A673 (cell line): ENCODE results near the gene GSDME. TPM values are rescaled to one million over a fixed set of nuclear protein-coding genes. Genes with fewer than 3 reads are reported as not detected.

Experiments used
- BruUV-seq: library from RNA; stranded (reverse); fragments of 400-500 nt; replicated peaks from 2 replicates; lab custom pipeline; 2021; lab: Mats Ljungman, UMichigan
- CTCF ChIA-PET: fragments of 300-600 bp; sonication (Branson Sonifier 250); formaldehyde crosslinking; loops from one replicate; lab custom pipeline; 2022; ENCODE audit warnings: antibody characterized with exemption; lab: Charles Lee
- POLR2A ChIA-PET: fragments of 300-600 bp; sonication (Branson Sonifier 250); formaldehyde crosslinking; loops from one replicate; lab custom pipeline; 2022; ENCODE audit warnings: antibody characterized with exemption; ENCODE audit not compliant: low non-redundant PET; lab: Charles Lee
- DNase-seq: peaks from one replicate; pipeline ENCODE4 v3.0.0-alpha.2; 2015; ENCODE audit warnings: low spot score
- H3K27ac ChIP-seq: fragments of 200-600 bp; sonication (generic); 2 replicates; pipeline ENCODE4 v1.5.1; 2016; ENCODE audit warnings: mixed run types, low read depth, mild to moderate bottlenecking, mixed read lengths, antibody characterized with exemption, low read length; ENCODE audit not compliant: poor library complexity, severe bottlenecking
- H3K27me3 ChIP-seq: fragments of 200-600 bp; sonication (generic); replicated peaks from 2 replicates; pipeline ENCODE4 v1.6.1; 2017; ENCODE audit warnings: mixed run types, low read depth, mild to moderate bottlenecking, mixed read lengths, antibody characterized with exemption, low read length; ENCODE audit not compliant: insufficient read depth, poor library complexity
- H3K36me3 ChIP-seq: fragments of 200-600 bp; sonication (generic); 2 replicates; pipeline ENCODE4 v1.6.1; 2016; ENCODE audit warnings: mixed run types, mild to moderate bottlenecking, mixed read lengths, antibody characterized with exemption, low read length; ENCODE audit not compliant: insufficient read depth, poor library complexity, severe bottlenecking
- H3K4me1 ChIP-seq: fragments of 200-600 bp; sonication (generic); 2 replicates; pipeline ENCODE4 v1.6.1; 2017; ENCODE audit warnings: mixed run types, mild to moderate bottlenecking, mixed read lengths, antibody characterized with exemption, low read length; ENCODE audit not compliant: insufficient read depth, poor library complexity, severe bottlenecking
- H3K4me3 ChIP-seq: fragments of 200-600 bp; sonication (generic); 2 replicates; pipeline ENCODE4 v1.5.1; 2016; ENCODE audit warnings: low read depth, mixed run types, mild to moderate bottlenecking, mixed read lengths, low read length; ENCODE audit not compliant: poor library complexity, severe bottlenecking
- H3K9me3 ChIP-seq: fragments of 200-600 bp; sonication (generic); 2 replicates; pipeline ENCODE4 v1.6.1; 2016; ENCODE audit warnings: mixed run types, low read depth, mild to moderate bottlenecking, mixed read lengths, antibody characterized with exemption, low read length; ENCODE audit not compliant: poor library complexity, severe bottlenecking
- EZH2 ChIP-seq: fragments of 200-600 bp; sonication (generic); IDR thresholded peaks from 2 replicates; pipeline ENCODE4 v1.6.1; 2017; ENCODE audit warnings: borderline replicate concordance, low read depth, mild to moderate bottlenecking, mixed read lengths, antibody characterized with exemption, low read length; ENCODE audit not compliant: poor library complexity, severe bottlenecking
- intact Hi-C: fragments of 100-400 bp; cut with micrococcal nuclease; formaldehyde crosslinking; loops from one replicate; pipeline ENCODE4 v1.10.0; 2022; ENCODE audit not compliant: unreplicated experiment
- total RNA-seq: library from RNA; stranded (reverse); gene quantifications from 2 replicates; pipeline ENCODE4 v1.2.3, GENCODE V29; 2021
- TF ChIP-seq, protein P1 (sequence below): fragments of 300-800, 200-600 bp; sonication (generic); conservative IDR thresholded peaks from 2 replicates; pipeline ENCODE4 v1.5.1; 2017; ENCODE audit warnings: low read depth, mild to moderate bottlenecking, antibody characterized with exemption, low read length, moderate library complexity, mixed read lengths

Gene GSDME
- total RNA-seq, 1 experiment from 2014 or later: 0.77 TPM

DNA sequence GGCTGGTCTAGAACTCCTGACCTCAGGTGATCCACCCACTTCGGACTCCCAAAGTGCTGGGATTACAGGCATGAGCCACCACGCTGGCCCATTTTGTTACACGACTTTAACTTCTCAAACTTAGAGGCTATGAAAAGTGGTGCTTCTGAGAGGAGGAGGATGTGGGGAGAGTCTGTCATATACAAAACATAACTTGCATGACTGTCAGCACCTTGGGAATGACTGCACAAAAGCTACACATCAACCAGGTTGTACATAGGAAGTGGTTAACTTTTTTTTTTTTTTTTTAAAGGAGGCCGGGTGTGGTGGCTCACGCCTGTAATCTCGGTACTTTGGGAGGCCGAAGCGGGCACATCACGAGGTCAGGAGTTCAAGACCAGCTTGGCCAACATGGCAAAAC lies 43.4 kb upstream of the GSDME start:
- intact Hi-C loops: no loop called here
- CTCF ChIA-PET: interaction anchor here (1.0 kb wide), 1 partner anchor 12 kb away, joined by 3 read pairs; no protein-coding TSS in a partner anchor

DNA sequence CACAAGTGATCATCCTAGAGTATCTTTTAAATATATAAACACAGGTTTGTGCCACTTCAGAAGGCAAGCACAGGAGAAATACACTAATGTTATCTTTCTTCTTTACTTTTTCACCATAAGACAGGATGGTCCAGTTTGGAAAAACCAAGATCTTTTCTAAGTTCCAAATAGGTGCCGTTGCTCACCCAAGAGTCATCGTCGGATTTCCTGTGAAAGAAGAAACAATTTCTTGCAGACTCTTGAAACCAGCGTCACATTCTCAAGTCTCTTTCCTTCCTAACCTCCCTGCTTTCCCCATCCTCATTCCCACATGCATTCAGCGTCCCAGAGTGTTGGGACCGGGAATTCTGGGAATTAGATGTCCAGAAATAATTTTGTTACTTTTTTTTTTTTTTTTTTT lies 42.8 kb upstream of the GSDME start:
- intact Hi-C loops: no loop called here
- CTCF ChIA-PET: interaction anchor here (1.8 kb wide), 1 partner anchor 12 kb away, joined by 7 read pairs; no protein-coding TSS in a partner anchor
- Histone ChIP-seq H3K36me3 (peaks cover 15% of the 10 kb centered on the region), H3K4me1 (peaks cover 8% of the 10 kb centered on the region), H3K9me3 (no peaks in the 10 kb centered on the region), H3K4me3 (no peak overlapping the region), H3K27ac (no peak overlapping the region), H3K27me3 (no peaks in the 10 kb centered on the region)
- POLR2A ChIA-PET: no interaction called here
- no TSS peak for BruUV-seq
- DNase-seq: no peak
- TF ChIP-seq, protein P1, sequence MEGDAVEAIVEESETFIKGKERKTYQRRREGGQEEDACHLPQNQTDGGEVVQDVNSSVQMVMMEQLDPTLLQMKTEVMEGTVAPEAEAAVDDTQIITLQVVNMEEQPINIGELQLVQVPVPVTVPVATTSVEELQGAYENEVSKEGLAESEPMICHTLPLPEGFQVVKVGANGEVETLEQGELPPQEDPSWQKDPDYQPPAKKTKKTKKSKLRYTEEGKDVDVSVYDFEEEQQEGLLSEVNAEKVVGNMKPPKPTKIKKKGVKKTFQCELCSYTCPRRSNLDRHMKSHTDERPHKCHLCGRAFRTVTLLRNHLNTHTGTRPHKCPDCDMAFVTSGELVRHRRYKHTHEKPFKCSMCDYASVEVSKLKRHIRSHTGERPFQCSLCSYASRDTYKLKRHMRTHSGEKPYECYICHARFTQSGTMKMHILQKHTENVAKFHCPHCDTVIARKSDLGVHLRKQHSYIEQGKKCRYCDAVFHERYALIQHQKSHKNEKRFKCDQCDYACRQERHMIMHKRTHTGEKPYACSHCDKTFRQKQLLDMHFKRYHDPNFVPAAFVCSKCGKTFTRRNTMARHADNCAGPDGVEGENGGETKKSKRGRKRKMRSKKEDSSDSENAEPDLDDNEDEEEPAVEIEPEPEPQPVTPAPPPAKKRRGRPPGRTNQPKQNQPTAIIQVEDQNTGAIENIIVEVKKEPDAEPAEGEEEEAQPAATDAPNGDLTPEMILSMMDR: no peak
- TF ChIP-seq EZH2: no peak

More for the DNA sequence above, 43.4 kb upstream of the GSDME start:
- POLR2A ChIA-PET: no interaction called here
- no TSS peak for BruUV-seq
- no peak overlapping the region for H3K27ac ChIP-seq
- peaks cover 8% of the 10 kb centered on the region for H3K4me1 ChIP-seq
- no peaks in the 10 kb centered on the region for H3K9me3 ChIP-seq
- TF ChIP-seq, protein P1: no peak
- TF ChIP-seq EZH2: no peak
- no peak for DNase-seq
- H3K27me3 ChIP-seq: no peaks in the 10 kb centered on the region
- H3K4me3 ChIP-seq: no peak overlapping the region
- peaks cover 15% of the 10 kb centered on the region for H3K36me3 ChIP-seq

DNA sequence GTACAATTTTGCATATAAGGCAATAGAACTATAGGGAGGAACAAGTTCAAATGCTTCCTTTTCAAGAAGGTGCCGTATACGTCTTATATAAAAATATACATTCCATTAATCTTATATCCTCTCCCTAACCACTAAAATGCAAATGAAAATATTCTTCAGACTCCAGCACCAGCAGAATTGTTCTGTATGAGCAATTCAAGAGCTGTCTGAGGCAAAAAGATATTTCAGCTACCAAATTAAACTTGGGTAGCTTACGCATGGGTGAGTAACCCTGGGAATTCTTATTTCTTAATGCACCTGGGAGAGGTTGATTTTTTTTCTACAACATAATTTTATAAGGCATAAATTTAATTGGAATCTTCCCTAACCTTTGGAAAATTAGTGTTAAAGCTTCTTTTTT lies 42.2 kb upstream of the GSDME start:
- TF ChIP-seq, protein P1: no peak
- TF ChIP-seq EZH2: no peak
- intact Hi-C loops: no loop called here
- Histone ChIP-seq H3K4me3 (no peak overlapping the region), H3K36me3 (peaks cover 15% of the 10 kb centered on the region), H3K9me3 (no peaks in the 10 kb centered on the region), H3K27ac (no peak overlapping the region), H3K4me1 (peaks cover 8% of the 10 kb centered on the region), H3K27me3 (no peaks in the 10 kb centered on the region)
- BruUV-seq: no TSS peak
- no peak for DNase-seq
- POLR2A ChIA-PET: no interaction called here
- CTCF ChIA-PET: interaction anchor here (1.8 kb wide), 1 partner anchor 13 kb away, joined by 7 read pairs; no protein-coding TSS in a partner anchor
